T-helper 2 cell (primary cell): ENCODE measurements around the gene PPP2R3C.
"Not testable (repeated sequence)": the region's sequence is repeated elsewhere in the genome, so short reads cannot be mapped to it uniquely, and the experiment has no call there.

Source experiments
- DNase-seq, 5 experiments: peaks; one replicate each; pipeline versions ENCODE4 v3.0.0 to v3.0.0-alpha.2; 2012 to 2022

PPP2R3C gene

DNA sequence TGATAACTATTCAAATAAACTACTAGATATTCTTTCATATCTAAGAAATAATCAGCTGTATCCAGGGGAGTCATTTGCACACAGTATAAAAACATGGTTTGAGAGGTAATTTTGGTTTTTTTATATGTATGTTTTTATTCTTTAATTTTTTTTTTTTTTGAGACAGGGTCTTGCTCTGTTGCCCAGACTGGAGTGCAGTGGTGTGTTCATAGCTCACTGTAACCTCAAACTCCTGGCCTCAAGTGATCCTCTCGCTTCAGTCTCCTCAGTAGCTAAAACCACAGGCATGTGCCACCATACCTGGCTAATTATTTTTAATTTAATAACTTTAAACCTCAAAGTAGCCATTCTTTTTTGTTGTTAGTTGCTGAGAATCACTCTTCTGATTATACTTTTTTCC is 2.3 kb upstream of the PPP2R3C start:
- peak in 1 of 5 experiments; percentile 19 for DNase-seq

DNA sequence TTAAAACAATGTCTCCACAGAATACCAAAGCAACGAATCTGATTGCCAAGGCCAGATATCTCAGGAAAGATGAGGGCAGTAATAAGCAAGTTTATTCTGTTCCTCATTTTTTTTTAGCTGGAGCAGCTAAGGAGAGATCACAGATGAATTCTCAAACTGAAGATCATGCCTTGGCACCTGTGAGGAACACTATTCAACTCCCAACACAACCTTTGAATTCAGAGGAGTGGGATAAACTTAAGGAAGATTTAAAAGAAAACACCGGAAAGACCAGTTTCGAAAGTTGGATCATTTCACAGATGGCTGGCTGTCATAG is 1.6 kb upstream of the PPP2R3C start:
- DNase-seq = no peak

- peak in 2 of 5 experiments; percentile 2 to 22 for DNase-seq
Observed at GRCh38 chr14:35122696-35123387, 1.1 kb upstream of the PPP2R3C start.

GRCh38 chr14:35121026-35121886 is 534 bp downstream of the PPP2R3C start:
- DNase-seq = peak in 1 of 5 experiments; percentile 30

DNA sequence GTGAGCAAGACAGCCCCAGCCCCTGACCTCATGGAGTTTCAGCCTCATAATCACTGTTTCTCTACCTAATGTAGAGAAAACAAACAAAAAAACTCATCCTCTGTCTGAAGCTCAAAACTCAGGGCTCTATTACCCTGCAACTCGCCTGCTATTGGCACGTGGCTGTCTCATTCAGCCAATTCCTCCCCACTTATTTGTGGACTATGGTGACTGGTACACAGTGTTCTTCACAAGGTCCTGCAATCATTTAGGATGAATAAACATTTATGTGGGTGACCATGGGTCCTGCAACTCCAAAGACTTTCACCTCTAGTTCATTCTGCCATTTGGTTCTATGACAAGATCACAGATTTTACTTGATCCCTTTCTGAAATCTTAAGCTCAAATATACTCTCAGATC is 4.7 kb downstream of the PPP2R3C start:
- DNase-seq = no peak

GRCh38 chr14:35116242-35116641 is 5.5 kb downstream of the PPP2R3C start:
- no peak for DNase-seq

GRCh38 chr14:35114036-35114435 is 7.8 kb downstream of the PPP2R3C start:
- DNase-seq = no peak

DNA sequence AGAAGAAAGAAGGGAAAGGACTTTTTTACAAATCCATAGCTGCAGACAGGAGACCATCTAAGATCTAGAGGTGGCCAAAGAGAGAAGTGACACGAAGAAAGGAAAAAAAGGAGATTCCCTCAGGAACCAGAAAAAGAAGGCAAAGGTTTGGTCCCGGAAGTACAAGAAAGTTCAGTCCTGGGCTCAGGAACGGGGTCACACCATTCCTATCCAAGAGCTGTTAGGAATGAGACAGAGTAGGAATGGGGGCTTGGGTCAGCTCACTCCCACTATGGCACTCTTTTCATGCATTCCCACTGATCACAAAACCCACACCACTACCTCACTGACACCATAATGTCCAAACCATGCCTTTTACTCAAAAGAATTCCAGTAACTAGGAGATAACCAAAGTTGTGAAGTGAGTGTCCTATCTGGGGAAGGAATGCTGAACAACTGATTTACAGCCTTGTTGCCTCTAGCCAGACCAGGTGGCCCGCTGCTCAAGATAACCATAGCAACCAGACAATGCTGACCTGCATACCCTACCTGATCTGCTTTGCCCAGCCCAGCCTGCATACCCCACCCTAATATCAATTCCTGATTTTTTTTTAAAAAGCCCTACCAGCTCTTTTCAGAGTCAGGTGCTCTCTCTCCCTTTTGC is 8.4 kb downstream of the PPP2R3C start:
- no peak for DNase-seq

- DNase-seq = no peak
Observed at GRCh38 chr14:35112641-35113040, 9.1 kb downstream of the PPP2R3C start.

DNA sequence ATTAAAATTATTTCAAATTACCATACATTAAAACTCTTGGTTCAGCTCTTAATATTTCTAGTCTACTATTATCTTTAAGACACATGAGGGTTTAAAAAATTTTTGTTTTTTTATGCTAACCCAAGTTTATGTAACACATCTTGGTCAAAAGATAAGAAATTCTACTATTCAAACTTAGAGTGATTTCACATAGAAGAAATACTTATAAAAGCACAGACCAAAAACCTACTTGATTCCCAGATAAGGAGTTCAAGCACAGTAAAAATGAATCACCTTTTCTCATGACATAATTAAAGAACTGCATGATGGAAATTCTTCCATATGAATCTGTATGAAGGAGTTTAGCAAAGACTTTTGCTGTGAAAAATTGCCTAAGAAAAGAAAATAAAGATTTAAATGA is 13.9 kb downstream of the PPP2R3C start:
- peak in 1 of 5 experiments; percentile 8 for DNase-seq

DNA sequence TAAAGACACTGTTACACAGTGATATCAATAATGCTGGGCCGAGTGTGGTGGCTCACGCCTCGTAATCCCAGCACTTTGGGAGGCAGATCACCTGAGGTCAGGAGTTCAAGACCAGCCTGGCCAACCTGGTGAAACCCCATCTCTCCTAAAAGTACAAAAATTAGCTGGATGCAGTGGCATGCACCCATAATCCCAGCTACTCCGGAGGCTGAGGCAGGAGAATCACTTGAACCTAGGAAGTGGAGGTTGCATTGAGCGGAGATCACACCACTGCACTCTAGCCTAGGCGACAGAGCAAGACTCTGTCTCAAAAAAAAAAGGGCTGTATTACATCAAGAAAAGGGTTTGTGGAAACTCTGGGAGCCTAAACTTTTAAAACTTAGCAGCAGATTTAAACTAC is 27.1 kb downstream of the PPP2R3C start:
- not testable (repeated sequence) for DNase-seq

DNA sequence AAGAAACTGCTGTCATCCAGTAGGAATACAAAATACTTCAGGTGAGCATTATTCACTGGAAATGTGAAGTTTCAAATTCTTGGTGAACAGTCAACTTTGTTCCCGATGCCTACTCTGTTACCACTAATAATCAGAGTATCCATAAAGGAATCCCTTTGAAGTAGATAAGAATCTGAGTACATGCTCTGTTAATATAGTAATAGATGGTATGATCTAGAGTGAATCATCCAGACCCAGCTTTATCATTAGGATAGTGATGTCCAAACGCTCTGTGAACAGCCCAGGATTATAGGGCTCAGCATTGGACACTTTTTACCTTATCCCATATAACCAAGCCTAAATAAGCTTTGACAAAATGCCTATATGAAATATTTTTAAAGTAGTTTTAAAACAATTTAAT is 33.3 kb downstream of the PPP2R3C start:
- no peak for DNase-seq

- DNase-seq = no peak
Observed at GRCh38 chr14:35085441-35085840, 36.3 kb downstream of the PPP2R3C start.

DNA sequence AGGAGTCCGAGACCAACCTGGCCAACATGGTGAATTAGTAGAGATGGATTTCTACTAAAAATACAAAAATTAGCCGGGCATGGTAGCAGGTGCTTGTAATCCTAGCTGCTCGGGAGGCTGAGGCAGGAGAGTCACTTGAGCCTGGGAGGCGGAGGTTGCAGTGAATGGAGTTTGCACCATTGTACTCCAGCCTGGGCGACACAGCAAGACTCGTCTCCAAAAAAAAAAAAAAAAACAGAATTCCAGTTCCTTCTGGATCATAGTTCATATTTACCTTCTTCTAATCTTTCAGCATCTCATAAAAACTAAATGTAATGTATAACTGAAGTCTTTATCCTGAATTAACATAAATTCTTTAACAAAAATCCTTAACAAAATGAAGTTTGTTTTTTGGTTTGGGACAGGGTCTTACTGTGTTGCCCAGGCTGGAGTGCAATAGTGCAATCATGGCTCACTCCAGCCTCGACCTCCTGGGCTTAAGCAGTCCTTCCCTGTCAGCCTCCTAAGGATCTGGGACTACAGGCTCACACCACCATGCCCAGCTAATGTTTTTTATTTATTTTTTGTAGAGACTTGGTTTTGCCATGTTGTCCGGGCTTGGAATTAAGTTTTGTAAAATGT is 38.1 kb downstream of the PPP2R3C start:
- no peak for DNase-seq

DNA sequence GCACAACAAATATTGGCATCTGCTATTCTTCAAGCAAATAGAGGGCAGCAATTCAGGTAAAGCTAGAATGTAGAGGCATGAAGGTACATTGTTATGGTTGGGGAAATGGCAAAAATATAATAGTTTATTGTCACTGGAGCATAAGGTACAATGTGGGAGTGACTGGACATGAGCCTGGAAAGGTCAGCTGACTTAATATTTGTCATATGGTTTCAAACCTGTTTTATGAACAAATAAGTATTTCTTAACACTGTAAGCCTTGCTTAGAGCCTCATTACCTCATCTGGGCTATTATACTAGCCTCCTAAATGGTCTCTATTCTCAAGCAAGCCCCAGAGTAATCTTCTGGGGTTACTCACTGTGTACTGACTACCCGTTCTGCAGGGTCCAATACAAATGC is 42.0 kb downstream of the PPP2R3C start:
- DNase-seq = no peak

- DNase-seq = no peak
Observed at GRCh38 chr14:35078082-35078481, 43.7 kb downstream of the PPP2R3C start.

DNA sequence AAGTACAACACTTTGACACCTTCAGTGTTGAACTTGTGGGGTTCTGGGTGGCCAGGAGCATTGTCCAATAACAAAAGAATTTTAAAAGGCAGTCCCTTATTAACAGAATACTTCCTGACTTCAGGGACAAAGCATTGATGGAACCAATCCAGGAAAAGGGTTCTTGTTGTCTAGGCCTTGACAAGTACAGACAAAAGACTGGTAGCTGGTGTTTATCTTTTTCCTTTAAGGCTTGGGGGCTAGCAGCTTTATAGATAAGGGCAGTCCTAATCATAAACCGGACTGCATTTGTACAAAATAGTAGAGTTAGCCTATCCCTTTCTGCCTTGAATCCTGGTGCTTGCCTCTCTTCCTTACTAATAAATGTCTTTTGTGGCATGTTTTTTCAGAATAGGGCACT is 48.3 kb downstream of the PPP2R3C start:
- DNase-seq = no peak

DNA sequence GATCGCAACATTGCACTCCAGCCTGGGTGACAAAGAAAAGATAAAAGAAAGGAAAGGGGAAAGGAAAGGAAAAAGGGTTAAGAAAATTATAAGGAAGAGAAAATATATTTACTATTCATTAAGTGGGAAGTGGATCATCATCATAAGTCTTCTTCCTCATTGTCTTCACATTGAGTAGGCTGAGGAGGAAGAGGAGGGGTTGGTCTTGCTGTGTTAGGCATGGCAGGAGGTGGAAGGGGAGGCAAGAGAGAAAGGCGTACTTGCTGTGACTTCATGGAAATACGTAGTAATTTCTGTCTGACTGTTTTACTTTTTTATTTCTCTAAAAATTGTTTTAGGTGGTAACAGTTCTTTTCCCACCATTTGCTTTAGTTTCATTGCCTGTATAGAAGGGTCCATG is 49.6 kb downstream of the PPP2R3C start:
- DNase-seq = no peak

GRCh38 chr14:35068238-35069012 is 53.4 kb downstream of the PPP2R3C start:
- no peak for DNase-seq

- not testable (repeated sequence) for DNase-seq
Observed at GRCh38 chr14:35065731-35066130, 56.1 kb downstream of the PPP2R3C start.

DNA sequence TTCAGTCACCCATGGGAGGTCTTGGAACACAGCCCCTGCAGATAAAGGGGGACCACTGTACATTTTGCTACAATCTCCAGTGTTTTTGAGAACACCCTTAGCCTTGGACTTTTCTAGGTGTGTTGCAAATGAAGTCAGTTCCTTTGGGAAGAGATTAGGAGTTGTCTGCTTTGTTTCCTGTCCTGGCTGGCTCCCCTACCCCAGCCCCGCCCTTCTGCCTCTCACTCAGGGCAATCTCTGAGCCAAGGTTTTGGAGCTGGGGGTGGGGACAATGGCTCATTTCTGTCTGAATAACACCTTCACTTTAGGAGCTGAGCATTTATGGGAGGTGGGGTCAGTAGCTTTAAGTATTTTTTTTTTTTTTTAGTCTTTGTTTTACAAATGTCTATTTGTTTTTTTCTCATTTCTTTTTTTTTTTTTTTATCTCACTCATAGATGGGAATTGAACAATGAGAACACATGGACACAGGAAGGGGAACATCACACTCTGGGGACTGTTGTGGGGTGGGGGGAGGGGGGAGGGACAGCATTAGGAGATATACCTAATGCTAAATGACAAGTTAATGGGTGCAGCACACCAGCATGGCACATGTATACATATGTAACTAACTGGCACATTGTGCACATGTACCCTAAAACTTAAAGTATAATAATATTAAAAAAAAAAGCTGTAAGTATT is 60.5 kb downstream of the PPP2R3C start:
- not testable (repeated sequence) for DNase-seq

DNA sequence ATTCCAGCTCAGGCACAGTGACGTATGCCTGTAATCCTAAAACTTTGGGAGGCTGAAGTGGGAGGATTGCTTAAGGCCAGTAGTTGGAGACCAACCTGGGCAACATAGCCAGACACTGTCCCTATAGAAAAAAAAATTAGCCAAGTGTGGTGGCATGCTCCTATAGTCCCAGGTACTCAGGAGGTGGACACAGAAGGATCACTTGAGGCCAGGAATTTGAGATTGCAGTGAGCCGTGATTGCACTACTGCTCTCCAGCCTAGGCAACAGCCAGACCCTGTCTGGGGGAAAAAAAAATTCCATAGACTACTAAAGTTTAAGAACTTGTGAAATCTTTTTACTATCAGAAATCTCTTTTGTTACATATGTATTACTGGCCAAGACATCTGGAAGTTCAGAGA is 69.2 kb downstream of the PPP2R3C start:
- no peak for DNase-seq
